Measurements from ENCODE around the gene CHD9. TPM values are rescaled to one million over a fixed set of nuclear protein-coding genes. Genes with fewer than 3 reads are reported as not detected.

Gene CHD9
- total RNA-seq, 2 donors from 2014 or later: 16.0 to 19.5 TPM

- Mint-ChIP-seq H3K9me3 (no peaks in the 10 kb centered on the region), H3K36me3 (ENCODE audit: low read depth) (no peaks in the 10 kb centered on the region), H3K27me3 (no peaks in the 10 kb centered on the region), H3K4me3 (no peak overlapping the region), H3K4me1 (peaks cover 10% of the 10 kb centered on the region), H3K27ac (no peak overlapping the region)
- ATAC-seq (replicated peaks): no peak
Measured at GRCh38 chr16:53078765-53079485, 24.1 kb downstream of the CHD9 start.

- no peaks in the 10 kb centered on the region for H3K9me3 Mint-ChIP-seq
- no peak for ATAC-seq (replicated peaks)
Measured at GRCh38 chr16:53080345-53081031, 25.7 kb downstream of the CHD9 start.

GRCh38 chr16:53081032-53081424 is 26.2 kb downstream of the CHD9 start:
- no peaks in the 10 kb centered on the region for H3K9me3 Mint-ChIP-seq
- H3K36me3 Mint-ChIP-seq (ENCODE audit: low read depth): no peaks in the 10 kb centered on the region
- H3K4me3 Mint-ChIP-seq: no peak overlapping the region
- no peak for ATAC-seq (replicated peaks)
- no peaks in the 10 kb centered on the region for H3K27me3 Mint-ChIP-seq
- H3K4me1 Mint-ChIP-seq: peaks cover 10% of the 10 kb centered on the region
- no peak overlapping the region for H3K27ac Mint-ChIP-seq

More at GRCh38 chr16:53080345-53081031, 25.7 kb downstream of the CHD9 start:
- Mint-ChIP-seq H3K27ac (no peak overlapping the region), H3K4me1 (peaks cover 10% of the 10 kb centered on the region), H3K4me3 (no peak overlapping the region), H3K36me3 (ENCODE audit: low read depth) (no peaks in the 10 kb centered on the region), H3K27me3 (no peaks in the 10 kb centered on the region)

GRCh38 chr16:53081686-53082407 is 27.1 kb downstream of the CHD9 start:
- Mint-ChIP-seq H3K4me1 (peaks cover 10% of the 10 kb centered on the region), H3K9me3 (no peaks in the 10 kb centered on the region), H3K27me3 (no peaks in the 10 kb centered on the region), H3K27ac (no peak overlapping the region), H3K36me3 (ENCODE audit: low read depth) (no peaks in the 10 kb centered on the region), H3K4me3 (no peak overlapping the region)
- ATAC-seq (replicated peaks): no peak

- Mint-ChIP-seq H3K27me3 (no peaks in the 10 kb centered on the region), H3K4me3 (no peak overlapping the region), H3K9me3 (no peaks in the 10 kb centered on the region), H3K27ac (no peak overlapping the region), H3K4me1 (peaks cover 10% of the 10 kb centered on the region), H3K36me3 (ENCODE audit: low read depth) (no peaks in the 10 kb centered on the region)
- no peak for ATAC-seq (replicated peaks)
Measured at GRCh38 chr16:53082509-53082908, 27.7 kb downstream of the CHD9 start.

DNA sequence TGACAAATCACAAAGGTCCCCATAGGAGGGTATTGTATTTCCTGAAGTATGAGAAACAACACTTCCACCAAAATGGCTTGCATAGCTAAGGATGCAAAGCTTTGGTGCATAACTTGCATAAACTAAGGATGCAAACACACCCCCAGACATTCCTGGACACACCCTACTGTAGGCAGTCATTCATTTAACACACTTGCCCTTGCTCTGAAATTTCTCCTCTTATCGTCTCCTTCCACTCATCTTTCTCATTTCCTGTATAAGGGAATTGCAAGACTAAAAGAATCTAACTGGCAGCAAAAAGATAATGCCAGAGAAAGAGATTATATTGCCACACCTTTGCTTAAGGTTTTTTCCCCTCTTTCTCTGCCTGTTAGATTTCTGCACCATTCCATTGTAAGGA is 28.3 kb downstream of the CHD9 start:
- peaks cover 7% of the 10 kb centered on the region for H3K4me1 Mint-ChIP-seq
- H3K4me3 Mint-ChIP-seq: no peak overlapping the region
- ATAC-seq (replicated peaks): no peak
- H3K9me3 Mint-ChIP-seq: no peaks in the 10 kb centered on the region
- H3K36me3 Mint-ChIP-seq (ENCODE audit: low read depth): no peaks in the 10 kb centered on the region
- no peak overlapping the region for H3K27ac Mint-ChIP-seq
- H3K27me3 Mint-ChIP-seq: no peaks in the 10 kb centered on the region

- H3K27me3 Mint-ChIP-seq: no peaks in the 10 kb centered on the region
- no peaks in the 10 kb centered on the region for H3K9me3 Mint-ChIP-seq
- no peak overlapping the region for H3K4me3 Mint-ChIP-seq
- no peaks in the 10 kb centered on the region for H3K36me3 Mint-ChIP-seq (ENCODE audit: low read depth)
- no peak overlapping the region for H3K27ac Mint-ChIP-seq
- peaks cover 5% of the 10 kb centered on the region for H3K4me1 Mint-ChIP-seq
- no peak for ATAC-seq (replicated peaks)
Measured at GRCh38 chr16:53084141-53084541, 29.4 kb downstream of the CHD9 start.

DNA sequence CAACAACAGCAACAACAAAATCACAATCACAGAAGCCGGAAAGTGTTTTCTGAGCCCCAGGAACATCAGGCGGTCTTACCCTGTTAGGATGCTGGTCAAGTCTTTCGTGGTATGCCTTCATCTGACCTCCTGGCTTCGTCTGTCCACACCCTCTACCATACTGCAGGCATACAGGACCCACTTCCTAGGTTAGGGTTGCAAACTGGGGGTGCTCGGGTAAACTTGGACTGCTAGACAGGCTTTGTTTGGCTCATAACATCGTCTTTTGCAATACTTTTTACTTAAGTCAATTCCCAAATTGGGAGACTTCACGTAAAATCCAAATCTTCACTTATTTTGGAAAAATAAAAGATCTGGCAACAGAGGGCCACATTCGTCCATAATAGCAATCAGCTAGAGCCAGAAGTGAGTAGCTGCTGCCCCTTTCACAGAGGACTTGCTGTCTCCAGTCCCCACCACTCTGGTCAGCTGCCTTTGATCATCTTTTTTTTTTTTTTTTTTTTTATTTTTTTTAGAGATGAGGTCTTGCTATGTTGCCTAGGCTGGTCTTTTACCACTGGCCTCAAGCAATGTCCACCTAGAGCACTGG is 30.0 kb downstream of the CHD9 start:
- no peak overlapping the region for H3K4me3 Mint-ChIP-seq
- H3K27me3 Mint-ChIP-seq: no peaks in the 10 kb centered on the region
- H3K9me3 Mint-ChIP-seq: no peaks in the 10 kb centered on the region
- ATAC-seq (replicated peaks): no peak
- H3K36me3 Mint-ChIP-seq (ENCODE audit: low read depth): no peaks in the 10 kb centered on the region
- H3K4me1 Mint-ChIP-seq: peaks cover 5% of the 10 kb centered on the region
- no peak overlapping the region for H3K27ac Mint-ChIP-seq

DNA sequence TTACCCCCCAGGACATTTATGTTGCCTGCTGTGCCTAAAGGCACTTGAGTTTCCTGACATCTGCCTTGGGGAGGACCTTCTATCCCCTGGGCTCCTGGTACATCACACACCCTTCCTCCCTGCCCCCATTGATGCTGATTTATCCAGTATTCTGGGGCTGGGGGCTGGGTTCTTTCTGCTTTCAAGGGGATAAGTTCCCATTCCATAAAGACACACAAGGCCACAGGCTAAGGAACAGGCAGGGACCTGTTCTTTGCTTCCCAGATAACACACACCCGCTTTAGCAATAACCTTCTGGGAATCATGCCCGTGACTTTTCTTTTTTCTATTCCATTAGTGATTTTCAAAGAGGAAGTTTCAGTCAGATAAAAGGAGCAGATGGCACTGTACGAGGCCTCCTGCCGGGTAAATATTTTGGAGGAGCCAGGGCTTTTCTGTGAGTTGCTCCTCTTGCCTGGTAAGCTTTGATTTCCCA is 30.6 kb downstream of the CHD9 start:
- no peaks in the 10 kb centered on the region for H3K27me3 Mint-ChIP-seq
- no peaks in the 10 kb centered on the region for H3K9me3 Mint-ChIP-seq
- no peak overlapping the region for H3K27ac Mint-ChIP-seq
- H3K36me3 Mint-ChIP-seq (ENCODE audit: low read depth): no peaks in the 10 kb centered on the region
- H3K4me1 Mint-ChIP-seq: peaks cover 5% of the 10 kb centered on the region
- H3K4me3 Mint-ChIP-seq: no peak overlapping the region
- ATAC-seq (replicated peaks): no peak

DNA sequence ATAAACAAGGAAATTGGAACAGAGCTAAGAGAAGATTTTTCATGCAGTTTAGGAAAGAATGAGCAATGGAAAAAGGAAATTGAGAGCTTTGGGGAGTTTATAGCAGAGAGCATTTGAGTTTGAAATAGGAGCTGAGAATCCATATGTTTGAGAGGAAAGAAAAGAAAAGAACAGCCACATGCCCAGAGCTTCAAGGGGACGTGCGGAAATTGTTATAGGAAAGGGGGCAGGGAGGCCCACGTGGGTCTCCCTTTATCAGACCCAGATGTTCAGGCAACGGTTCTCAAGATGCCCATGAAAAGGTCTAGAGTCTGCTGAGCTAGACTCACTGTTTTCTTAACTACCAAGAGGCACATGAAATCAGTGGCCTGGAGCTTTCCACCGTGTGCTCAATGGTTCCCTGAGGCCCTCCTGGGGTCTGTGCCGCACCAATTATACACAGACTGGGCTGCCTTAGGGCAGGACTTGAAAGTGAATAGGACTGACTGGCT is 31.2 kb downstream of the CHD9 start:
- Mint-ChIP-seq H3K4me3 (no peak overlapping the region), H3K27me3 (no peaks in the 10 kb centered on the region), H3K9me3 (no peaks in the 10 kb centered on the region), H3K27ac (no peak overlapping the region), H3K36me3 (ENCODE audit: low read depth) (no peaks in the 10 kb centered on the region), H3K4me1 (peaks cover 2% of the 10 kb centered on the region)
- ATAC-seq (replicated peaks): no peak

GRCh38 chr16:53087101-53087500 is 32.3 kb downstream of the CHD9 start:
- Mint-ChIP-seq H3K4me1 (peaks cover 5% of the 10 kb centered on the region), H3K36me3 (ENCODE audit: low read depth) (no peaks in the 10 kb centered on the region), H3K4me3 (no peak overlapping the region), H3K27me3 (no peaks in the 10 kb centered on the region), H3K9me3 (no peaks in the 10 kb centered on the region), H3K27ac (no peak overlapping the region)
- ATAC-seq (replicated peaks): no peak

DNA sequence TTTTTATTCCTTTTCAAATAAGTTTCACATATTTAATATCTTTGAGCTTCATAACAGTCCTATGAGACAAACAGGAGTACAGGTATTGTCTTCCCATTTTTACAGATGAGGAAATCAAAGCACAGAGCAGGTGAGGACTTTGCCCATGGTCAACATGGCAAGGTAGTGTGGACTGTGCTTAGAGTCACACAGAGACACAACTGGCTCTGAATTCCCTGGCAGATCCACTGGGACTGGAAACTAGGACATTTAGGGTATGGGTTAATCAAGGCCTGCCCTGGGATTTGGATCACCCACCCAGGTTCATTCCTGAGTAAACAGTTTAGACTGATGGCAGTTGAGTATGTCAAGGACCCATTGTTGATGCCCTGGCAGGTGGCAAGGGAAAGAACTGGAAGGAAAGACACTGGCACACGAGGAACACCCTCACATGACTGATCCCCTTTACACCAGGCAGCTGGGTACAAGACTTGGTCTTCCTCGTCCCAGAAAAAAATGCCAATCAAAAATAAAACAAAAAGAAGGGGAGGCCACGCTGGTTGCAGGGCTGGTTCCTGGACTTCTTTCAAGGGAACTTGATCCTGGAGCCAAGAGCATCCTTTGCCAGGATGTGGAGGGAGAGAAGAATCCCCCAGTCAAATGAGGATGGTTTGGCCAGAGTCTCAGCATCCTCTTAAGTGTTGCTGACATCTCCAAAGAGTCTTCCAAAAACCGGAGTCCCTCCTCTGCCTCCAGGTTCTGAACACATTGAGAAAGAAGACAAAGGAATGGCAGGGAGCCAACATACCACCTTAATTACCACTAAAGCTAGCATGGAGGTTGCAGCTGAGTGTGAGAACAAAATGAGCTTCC is 34.9 kb downstream of the CHD9 start:
- no peak for ATAC-seq (replicated peaks)

GRCh38 chr16:53090286-53090590 is 35.4 kb downstream of the CHD9 start:
- Mint-ChIP-seq H3K4me3 (no peak overlapping the region), H3K9me3 (no peaks in the 10 kb centered on the region), H3K27me3 (no peaks in the 10 kb centered on the region), H3K36me3 (ENCODE audit: low read depth) (no peaks in the 10 kb centered on the region), H3K4me1 (peaks cover 5% of the 10 kb centered on the region), H3K27ac (no peak overlapping the region)
- no peak for ATAC-seq (replicated peaks)

More for the DNA sequence above, 34.9 kb downstream of the CHD9 start:
- H3K4me3 Mint-ChIP-seq: no peak overlapping the region
- no peaks in the 10 kb centered on the region for H3K9me3 Mint-ChIP-seq
- H3K4me1 Mint-ChIP-seq: peaks cover 5% of the 10 kb centered on the region
- H3K27ac Mint-ChIP-seq: no peak overlapping the region
- no peaks in the 10 kb centered on the region for H3K27me3 Mint-ChIP-seq
- H3K36me3 Mint-ChIP-seq (ENCODE audit: low read depth): no peaks in the 10 kb centered on the region

Data from activated T-helper 17 cell treated with anti-CD3 and anti-CD28 coated beads, Interleukin-2, amount 50 U/mL, for 72 hours (primary cell).